ENCODE results near the gene E2F8. TPM values are rescaled to one million over a fixed set of nuclear protein-coding genes. Genes with fewer than 3 reads are reported as not detected.
"Not testable (repeated sequence)": the region's sequence is repeated elsewhere in the genome, so short reads cannot be mapped to it uniquely, and the experiment has no call there.

The E2F8 gene, protein sequence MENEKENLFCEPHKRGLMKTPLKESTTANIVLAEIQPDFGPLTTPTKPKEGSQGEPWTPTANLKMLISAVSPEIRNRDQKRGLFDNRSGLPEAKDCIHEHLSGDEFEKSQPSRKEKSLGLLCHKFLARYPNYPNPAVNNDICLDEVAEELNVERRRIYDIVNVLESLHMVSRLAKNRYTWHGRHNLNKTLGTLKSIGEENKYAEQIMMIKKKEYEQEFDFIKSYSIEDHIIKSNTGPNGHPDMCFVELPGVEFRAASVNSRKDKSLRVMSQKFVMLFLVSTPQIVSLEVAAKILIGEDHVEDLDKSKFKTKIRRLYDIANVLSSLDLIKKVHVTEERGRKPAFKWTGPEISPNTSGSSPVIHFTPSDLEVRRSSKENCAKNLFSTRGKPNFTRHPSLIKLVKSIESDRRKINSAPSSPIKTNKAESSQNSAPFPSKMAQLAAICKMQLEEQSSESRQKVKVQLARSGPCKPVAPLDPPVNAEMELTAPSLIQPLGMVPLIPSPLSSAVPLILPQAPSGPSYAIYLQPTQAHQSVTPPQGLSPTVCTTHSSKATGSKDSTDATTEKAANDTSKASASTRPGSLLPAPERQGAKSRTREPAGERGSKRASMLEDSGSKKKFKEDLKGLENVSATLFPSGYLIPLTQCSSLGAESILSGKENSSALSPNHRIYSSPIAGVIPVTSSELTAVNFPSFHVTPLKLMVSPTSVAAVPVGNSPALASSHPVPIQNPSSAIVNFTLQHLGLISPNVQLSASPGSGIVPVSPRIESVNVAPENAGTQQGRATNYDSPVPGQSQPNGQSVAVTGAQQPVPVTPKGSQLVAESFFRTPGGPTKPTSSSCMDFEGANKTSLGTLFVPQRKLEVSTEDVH
- polyA plus RNA-seq, result not detected

DNA sequence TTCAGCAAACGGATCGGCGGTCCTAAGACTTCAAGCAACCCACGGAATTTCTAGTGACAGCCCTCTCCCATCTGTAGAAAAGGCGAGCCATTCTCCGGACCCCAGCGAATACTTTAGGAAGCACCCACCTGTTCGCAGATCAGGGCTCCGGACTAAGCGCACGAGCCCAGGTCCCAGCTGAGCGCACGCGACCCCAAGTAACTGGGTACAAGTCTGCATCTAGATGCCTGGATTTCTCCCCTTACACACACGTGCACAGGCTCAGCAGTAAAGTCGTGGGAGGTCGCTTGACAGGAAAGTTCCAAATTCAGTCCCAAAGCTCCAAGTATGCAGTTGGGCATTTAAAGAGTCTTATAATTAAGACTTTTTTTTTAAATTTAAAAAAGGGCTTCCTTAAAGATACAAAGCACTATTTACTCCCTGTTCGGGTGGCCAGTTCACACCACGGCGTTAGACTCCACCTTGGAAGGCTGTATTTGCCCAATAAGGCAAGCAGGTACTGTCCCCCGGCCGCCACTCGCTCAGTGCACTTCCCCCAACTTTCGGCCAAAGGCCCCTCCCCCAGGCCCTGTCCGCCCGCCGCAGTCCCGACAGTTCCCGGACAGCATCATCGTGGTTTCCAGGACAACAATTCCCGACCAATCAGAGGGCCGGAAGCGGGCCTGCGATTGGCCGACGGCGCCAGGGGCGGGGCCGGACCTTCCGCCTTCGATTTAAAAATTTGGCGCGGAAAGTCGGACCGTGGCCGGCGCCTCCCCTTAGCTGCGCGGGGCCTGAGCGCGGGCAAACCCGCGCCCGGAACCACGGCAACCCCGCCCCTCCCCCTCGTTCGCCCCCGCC is at the start of gene E2F8:
TSS of gene E2F8 (minus strand) at position 526 of the 840 bp plus-strand sequence. CDS start 824 bp downstream, outside the sequence.
- Mint-ChIP-seq H3K27ac (peak within 1 kb of the TSS; percentile 31 to 63 (median 53)), H3K9me3 (peaks cover 0 to 1% (median 0%) of the 10 kb centered on the region in 3 donors), H3K27me3 (peaks cover 27% of the 10 kb centered on the region)

DNA sequence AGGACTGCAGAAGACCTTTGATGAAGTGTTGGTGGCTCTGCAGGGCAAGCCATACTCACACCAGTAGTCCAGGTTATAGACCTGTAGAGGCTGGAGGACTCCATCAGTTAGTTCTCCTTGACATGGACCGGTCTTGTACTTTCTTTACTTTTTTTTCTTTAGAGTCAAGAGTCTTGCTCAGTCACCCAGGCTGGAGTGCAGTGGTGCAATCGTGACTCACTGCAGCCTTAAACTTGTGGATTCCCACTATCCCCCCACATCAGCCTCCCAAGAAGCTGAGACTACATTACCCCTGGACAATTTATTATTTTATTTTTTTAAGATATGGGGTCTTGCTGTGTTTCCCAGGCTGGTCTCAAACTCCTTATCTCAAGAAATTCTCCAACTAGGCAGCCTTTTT is 49.6 kb upstream of the E2F8 start:
- Mint-ChIP-seq H3K9me3 (peaks cover 0 to 2% (median 0%) of the 10 kb centered on the region in 3 donors), H3K4me3 (no peak overlapping the region), H3K27ac (no peak overlapping the region), H3K4me1 (peaks cover 0 to 3% (median 0%) of the 10 kb centered on the region in 3 donors), H3K36me3 (no peaks in the 10 kb centered on the region), H3K27me3 (peaks cover 3% of the 10 kb centered on the region)

More for the DNA sequence above, at the start of gene E2F8:
- H3K36me3 Mint-ChIP-seq, result no peaks in the 10 kb centered on the region
- H3K4me1 Mint-ChIP-seq, result peaks cover 6 to 29% (median 13%) of the 10 kb centered on the region in 3 donors
- H3K4me3 Mint-ChIP-seq, result peak within 1 kb of the TSS; percentile 87 to 95 (median 94)

DNA sequence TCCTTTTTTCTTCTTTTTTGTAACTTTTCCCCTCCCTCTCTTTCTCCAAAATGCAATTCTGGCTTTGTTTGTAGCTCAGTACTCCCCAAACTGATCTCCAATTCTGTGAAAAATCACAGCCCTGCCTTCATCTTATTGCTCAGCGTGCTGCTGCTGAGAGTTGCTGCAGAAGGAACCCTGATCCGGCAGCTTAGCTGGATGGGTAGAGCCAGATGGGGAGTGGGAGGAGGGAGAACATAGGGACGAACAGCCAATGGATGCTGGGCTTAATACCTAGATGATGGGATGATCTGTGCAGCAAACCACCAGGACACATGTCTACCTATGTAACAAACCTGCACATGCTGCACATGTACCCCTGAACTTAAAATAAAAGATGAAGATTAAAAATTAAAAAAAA is 47.5 kb upstream of the E2F8 start:
- Mint-ChIP-seq H3K4me1 (peaks cover 0 to 13% (median 8%) of the 10 kb centered on the region in 3 donors), H3K9me3 (peaks cover 0 to 2% (median 0%) of the 10 kb centered on the region in 3 donors), H3K27me3 (peaks cover 2% of the 10 kb centered on the region), H3K27ac (no peak overlapping the region), H3K4me3 (no peak overlapping the region), H3K36me3 (no peaks in the 10 kb centered on the region)

DNA sequence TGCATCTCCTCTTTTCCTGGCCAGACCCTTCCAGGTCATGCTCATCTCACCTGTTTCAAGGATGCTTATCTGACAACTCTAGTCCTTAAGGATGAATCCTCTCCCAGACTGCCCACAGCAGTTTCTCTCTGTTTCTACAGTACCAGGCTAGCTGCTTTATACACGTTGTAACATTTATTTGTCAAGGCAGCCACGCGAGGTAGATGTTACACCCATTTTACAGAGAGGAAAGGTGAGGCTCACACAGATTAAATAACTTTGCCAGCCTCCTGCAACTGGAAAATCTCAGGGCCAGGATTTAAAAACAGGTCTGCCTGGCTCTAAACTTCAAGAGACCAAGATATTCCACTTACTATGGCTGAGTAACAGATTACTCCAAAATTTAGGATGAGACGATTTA is 45.7 kb upstream of the E2F8 start:
- Mint-ChIP-seq H3K4me1 (peaks cover 0 to 13% (median 8%) of the 10 kb centered on the region in 3 donors), H3K36me3 (no peaks in the 10 kb centered on the region), H3K27me3 (peaks cover 2% of the 10 kb centered on the region), H3K9me3 (peaks cover 0 to 2% (median 0%) of the 10 kb centered on the region in 3 donors), H3K27ac (no peak overlapping the region), H3K4me3 (no peak overlapping the region)

DNA sequence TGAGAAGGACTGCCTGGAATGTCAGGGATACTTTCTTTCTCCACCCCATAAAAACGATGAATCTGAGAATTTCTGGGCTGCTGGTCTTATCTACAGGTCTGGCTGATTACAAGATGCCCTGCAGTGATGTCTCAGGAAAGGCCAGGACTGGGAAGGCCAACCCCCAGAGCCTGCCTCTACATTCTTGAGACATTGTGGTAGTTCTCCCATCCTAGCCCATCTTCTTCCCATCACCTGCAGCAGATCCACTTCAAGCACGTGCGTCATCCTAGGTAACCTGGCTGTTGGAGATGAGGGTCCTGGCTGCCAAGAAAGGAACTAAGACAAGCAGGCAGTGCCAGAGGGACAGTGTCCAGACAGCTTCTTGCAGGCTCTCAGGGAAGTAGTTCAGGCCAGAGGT is 44.1 kb upstream of the E2F8 start:
- Mint-ChIP-seq H3K4me1 (peaks cover 0 to 21% (median 12%) of the 10 kb centered on the region in 3 donors), H3K27me3 (peaks cover 2% of the 10 kb centered on the region), H3K27ac (no peak overlapping the region), H3K4me3 (no peak overlapping the region), H3K9me3 (peaks cover 0 to 2% (median 0%) of the 10 kb centered on the region in 3 donors), H3K36me3 (no peaks in the 10 kb centered on the region)

DNA sequence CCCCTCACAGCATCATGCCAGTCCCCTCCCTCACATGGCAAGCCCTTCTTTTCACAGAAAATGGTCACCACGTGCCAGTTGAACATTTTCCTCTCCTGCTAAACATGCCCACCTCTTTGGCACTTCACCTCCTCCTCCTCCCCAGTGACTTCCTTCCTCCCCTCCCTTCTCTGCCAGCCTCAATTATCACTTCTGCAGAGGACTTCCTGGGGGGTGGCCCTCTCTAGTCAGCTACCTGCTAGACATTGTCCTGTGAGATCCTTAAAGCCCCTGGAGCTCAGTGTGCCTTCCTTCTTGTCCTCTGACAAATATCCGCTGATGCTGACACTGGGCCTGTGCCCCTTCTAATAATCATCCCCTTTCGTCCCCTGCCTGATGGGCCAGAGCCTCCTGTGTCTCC is 43.2 kb upstream of the E2F8 start:
- H3K4me3 Mint-ChIP-seq, result peak overlapping the region in 1 of 4 donors; percentile 49
- no peaks in the 10 kb centered on the region for H3K36me3 Mint-ChIP-seq
- H3K27me3 Mint-ChIP-seq, result peaks cover 2% of the 10 kb centered on the region
- H3K9me3 Mint-ChIP-seq, result peaks cover 0 to 2% (median 0%) of the 10 kb centered on the region in 3 donors
- H3K4me1 Mint-ChIP-seq, result peaks cover 0 to 27% (median 15%) of the 10 kb centered on the region in 3 donors
- no peak overlapping the region for H3K27ac Mint-ChIP-seq

DNA sequence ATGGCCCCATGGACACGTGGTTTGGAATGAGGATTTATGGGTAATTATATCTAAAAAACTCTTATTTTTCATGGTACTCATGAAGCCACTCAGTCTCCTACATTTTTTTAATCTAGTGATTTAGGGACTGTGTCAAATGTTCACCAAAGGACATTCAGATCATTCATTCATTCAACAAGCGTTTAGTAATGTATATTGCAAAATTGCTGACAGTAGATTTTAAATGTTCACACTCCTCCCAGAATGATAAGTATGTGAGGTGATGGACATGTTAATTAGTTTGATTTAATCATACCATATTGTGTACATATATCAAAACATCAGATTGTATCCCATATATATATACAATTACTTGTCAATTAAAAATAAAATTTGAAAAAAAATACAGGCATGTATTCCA is 40.8 kb upstream of the E2F8 start:
- peak overlapping the region in 1 of 4 donors; percentile 60 for H3K4me3 Mint-ChIP-seq
- peaks cover 0 to 27% (median 15%) of the 10 kb centered on the region in 3 donors for H3K4me1 Mint-ChIP-seq
- H3K36me3 Mint-ChIP-seq, result no peaks in the 10 kb centered on the region
- peak overlapping the region in 1 of 3 donors; percentile 21 for H3K27ac Mint-ChIP-seq
- H3K9me3 Mint-ChIP-seq, result peaks cover 0 to 2% (median 0%) of the 10 kb centered on the region in 3 donors
- no peaks in the 10 kb centered on the region for H3K27me3 Mint-ChIP-seq

DNA sequence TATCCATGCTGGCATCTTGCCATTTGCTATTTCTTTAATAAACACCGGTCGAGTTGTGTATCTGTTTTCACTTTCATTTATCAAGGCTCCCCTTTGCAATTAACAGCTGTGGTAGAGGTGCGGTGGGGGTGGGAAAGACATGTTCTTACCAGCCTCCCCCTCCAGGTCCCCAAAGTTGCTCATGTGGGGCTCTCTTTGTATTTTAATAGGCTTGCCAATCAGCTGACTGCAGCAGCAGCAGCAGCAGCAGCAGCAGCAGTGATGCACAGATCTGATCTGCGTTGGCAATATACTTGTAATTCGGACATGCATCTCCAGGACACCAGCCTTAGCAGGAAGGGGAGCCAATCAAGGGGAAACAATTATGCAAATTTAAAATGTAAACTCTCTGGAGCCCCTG is 40.3 kb upstream of the E2F8 start:
- Mint-ChIP-seq H3K27ac (peak overlapping the region in 1 of 3 donors; percentile 84), H3K27me3 (no peaks in the 10 kb centered on the region), H3K4me3 (peak overlapping the region in 3 of 4 donors; percentile 60 to 81 (median 80)), H3K9me3 (peaks cover 0 to 2% (median 0%) of the 10 kb centered on the region in 3 donors), H3K36me3 (no peaks in the 10 kb centered on the region), H3K4me1 (peaks cover 0 to 27% (median 15%) of the 10 kb centered on the region in 3 donors)

DNA sequence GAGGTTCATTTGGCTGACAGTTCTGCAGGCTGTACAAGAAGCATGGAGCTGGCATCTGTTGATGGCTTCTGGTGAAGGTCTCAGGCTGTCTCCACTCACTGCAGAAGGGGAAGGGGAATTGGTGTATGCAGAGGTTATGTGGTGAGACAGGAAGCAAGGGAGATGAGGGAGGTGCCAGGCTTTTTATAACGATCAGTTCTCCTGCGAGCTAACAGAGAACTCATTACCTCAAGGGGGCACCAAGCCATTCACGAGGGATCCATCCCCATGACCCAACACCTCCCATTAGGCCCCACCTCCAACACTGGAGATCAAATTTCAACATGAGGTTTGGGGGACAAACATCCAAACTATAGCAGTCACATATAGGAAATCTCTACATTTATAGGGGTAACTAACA is 38.7 kb upstream of the E2F8 start:
- H3K9me3 Mint-ChIP-seq, result no peaks in the 10 kb centered on the region
- H3K4me1 Mint-ChIP-seq, result peaks cover 0 to 24% (median 13%) of the 10 kb centered on the region in 3 donors
- H3K36me3 Mint-ChIP-seq, result no peaks in the 10 kb centered on the region
- peak overlapping the region in 1 of 3 donors; percentile 7 for H3K27ac Mint-ChIP-seq
- H3K27me3 Mint-ChIP-seq, result no peaks in the 10 kb centered on the region
- peak overlapping the region in 1 of 4 donors; percentile 42 for H3K4me3 Mint-ChIP-seq

DNA sequence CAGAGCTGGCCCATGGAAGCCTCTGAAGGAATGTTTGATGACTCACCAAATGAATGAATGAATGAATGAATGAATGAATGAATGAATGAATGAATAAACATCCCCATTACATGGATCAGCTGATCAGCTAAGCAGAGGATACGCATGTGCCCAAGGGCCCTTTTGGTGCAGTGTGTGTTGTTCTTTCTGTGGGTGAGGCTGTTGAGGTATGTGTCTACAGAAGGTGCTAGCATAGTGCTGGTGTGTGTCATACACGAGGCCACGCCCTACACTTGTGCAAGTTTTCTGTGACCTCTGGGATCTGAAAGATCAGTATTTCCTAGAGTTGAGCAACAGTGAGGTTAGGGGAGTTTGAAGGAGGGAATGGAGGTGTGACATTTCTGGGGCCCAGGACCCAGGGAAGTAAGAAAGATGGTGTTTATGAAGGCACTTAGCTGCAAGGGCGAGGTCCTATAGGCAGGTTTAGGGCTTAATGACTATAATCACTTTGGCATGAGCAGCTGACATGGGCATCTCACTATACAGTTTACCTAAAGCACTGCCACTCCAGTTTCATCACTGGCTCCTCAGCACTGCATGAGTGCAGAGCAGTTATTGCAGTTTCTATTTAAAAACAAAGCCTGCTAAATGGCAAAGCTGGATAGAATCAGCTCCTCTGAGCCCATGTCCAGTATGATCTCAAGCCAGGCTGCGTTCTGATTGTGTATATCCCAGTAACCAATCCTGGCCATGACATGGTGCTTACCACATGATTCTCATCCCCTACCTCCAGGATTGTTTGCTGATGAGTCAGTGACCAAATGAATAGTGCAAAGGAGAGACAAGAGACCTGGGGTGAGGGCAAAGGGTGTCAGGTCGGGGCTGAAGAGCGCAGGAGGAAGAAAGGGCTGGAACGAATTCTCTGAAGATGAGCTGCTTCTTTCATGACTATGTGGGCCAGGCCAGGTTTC is 36.4 kb upstream of the E2F8 start:
- Mint-ChIP-seq H3K27me3 (no peaks in the 10 kb centered on the region), H3K9me3 (peaks cover 0 to 4% (median 0%) of the 10 kb centered on the region in 3 donors), H3K4me1 (peaks cover 0 to 14% (median 7%) of the 10 kb centered on the region in 3 donors), H3K4me3 (no peak overlapping the region), H3K36me3 (no peaks in the 10 kb centered on the region), H3K27ac (no peak overlapping the region)

DNA sequence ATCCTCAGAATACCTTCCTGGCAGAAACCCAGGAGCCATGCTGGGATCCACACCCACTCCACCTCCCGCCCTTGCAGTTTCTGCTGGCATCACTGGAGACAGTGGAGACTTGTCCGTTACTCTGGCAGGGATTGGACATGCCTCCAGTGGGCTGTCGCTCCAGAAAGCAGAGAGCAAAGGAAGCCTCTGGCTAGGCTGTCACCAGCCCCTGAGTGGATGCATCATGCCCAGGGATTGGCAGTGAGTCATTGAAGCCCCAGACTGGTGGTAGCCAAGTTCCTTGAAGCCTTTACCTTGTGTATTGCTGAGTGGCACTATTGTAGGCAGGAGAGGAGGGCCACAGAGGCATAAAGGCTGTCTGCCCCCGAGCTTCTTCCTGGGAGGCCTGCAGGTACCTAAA is 34.8 kb upstream of the E2F8 start:
- Mint-ChIP-seq H3K9me3 (peaks cover 0 to 6% (median 0%) of the 10 kb centered on the region in 3 donors), H3K27me3 (peaks cover 5% of the 10 kb centered on the region), H3K27ac (no peak overlapping the region), H3K4me3 (no peak overlapping the region), H3K4me1 (peaks cover 0 to 9% (median 6%) of the 10 kb centered on the region in 3 donors), H3K36me3 (no peaks in the 10 kb centered on the region)

DNA sequence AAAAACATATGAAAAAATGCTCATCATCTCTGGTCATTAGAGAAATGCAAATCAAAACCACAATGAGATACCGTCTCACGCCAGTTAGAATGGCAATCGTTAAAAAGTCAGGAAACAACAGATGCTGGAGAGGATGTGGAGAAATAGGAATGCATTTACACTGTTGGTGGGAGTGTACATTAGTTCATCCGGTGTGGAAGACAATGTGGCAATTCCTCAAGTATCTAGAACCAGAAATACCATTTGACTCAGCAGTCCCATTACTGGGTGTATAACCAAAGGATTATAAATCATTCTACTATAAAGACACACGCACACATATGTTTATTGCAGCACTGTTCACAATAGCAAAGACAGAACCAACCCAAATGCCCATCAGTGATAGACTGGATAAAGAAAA is 32.5 kb upstream of the E2F8 start:
- not testable (repeated sequence) for H3K4me3 Mint-ChIP-seq, H3K36me3 Mint-ChIP-seq, H3K4me1 Mint-ChIP-seq, H3K27ac Mint-ChIP-seq, H3K9me3 Mint-ChIP-seq
- peaks cover 15% of the 10 kb centered on the region for H3K27me3 Mint-ChIP-seq

DNA sequence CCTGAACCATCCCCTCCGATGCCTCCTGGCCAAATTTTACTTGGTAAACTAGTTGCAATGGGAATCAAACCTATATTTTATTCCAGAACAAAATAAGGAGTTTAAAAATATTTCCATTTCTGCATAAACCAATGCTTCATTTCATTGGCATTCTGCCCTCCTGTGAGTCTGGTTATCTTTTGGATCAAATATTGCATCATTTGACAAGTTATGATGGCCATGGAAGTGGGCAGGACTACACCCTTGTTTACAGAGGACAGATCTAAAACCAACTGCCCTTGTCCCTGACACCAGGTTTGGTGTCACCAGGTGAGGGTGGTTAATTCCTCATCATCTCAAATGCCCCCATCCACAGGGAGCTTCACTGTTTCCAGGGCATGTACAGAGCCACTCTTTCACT is 28.2 kb upstream of the E2F8 start:
- Mint-ChIP-seq H3K27me3 (peaks cover 20% of the 10 kb centered on the region), H3K27ac (no peak overlapping the region), H3K4me3 (no peak overlapping the region), H3K9me3 (peaks cover 0 to 8% (median 0%) of the 10 kb centered on the region in 3 donors), H3K4me1 (no peaks in the 10 kb centered on the region), H3K36me3 (no peaks in the 10 kb centered on the region)
